ENCODE data around the gene PLBD1. TPM values are rescaled to one million over a fixed set of nuclear protein-coding genes. Genes with fewer than 3 reads are reported as not detected.

The PLBD1 gene, protein sequence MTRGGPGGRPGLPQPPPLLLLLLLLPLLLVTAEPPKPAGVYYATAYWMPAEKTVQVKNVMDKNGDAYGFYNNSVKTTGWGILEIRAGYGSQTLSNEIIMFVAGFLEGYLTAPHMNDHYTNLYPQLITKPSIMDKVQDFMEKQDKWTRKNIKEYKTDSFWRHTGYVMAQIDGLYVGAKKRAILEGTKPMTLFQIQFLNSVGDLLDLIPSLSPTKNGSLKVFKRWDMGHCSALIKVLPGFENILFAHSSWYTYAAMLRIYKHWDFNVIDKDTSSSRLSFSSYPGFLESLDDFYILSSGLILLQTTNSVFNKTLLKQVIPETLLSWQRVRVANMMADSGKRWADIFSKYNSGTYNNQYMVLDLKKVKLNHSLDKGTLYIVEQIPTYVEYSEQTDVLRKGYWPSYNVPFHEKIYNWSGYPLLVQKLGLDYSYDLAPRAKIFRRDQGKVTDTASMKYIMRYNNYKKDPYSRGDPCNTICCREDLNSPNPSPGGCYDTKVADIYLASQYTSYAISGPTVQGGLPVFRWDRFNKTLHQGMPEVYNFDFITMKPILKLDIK
- total RNA-seq = 9.0 and 12.0 TPM in 2 replicates

DNA sequence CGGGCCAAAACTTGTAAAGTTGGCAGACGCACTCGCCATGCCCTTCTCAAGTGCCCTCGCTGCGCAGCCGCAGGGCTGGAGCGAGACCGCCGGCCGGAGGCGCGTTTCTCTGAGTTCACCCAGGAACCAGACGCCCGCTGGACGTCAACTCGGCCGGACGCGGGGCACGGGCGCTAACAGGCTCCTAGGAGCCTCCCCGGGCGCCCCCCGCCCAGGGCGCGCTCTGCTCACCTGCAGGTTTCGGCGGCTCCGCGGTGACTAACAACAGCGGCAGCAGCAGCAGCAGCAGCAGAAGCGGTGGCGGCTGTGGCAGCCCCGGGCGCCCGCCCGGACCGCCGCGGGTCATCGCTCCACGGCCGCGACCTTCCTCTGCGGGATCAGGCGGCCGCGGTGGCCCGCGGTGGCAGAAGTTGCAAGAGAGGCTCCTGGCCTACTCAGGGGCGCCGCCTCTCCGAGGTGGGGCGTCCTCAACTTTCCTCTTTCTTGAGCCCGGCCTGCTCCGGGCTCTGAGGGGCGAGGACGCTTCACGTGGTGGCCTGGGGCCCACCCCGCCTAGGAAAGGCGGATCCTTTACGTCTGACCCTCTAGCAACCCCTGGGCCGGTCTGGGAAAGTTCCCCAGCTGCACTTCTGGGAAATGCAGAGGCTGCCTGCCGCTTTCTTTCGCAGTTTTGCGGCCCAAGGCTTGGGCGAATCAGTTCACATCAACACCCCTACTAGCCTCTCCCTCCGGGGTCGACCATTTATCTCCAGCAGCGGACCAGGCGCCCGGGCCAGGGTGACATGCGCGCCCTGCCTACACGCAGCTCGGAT is at the start of gene PLBD1:
PLBD1 (minus strand) TSS at position 533 of the 812 bp plus-strand sequence; CDS start at position 346, 187 bp downstream.
- peak; percentile 12 for DNase-seq (ENCODE audit: low read depth)

DNA sequence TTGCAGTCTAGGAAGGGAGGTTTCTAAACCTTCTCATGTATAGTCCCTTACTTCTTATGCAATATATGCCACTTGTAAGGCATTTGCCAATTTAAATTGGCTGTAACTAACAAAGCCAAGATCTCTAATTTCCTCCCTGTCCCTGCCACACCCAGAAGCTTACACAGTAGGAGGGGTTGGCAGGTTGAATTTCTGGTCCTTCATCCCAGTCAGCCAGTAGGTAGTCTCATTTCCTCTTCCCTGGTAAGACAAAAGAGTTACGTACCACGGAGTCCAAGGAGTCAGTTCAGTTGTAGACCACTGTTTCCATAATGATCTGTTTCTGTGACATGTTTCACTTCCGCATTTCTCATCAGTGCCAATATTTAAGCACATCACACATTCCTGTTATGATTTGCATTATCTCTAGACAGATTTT is 47.0 kb upstream of the PLBD1 start:
- DNase-seq (ENCODE audit: low read depth) = no peak

DNA sequence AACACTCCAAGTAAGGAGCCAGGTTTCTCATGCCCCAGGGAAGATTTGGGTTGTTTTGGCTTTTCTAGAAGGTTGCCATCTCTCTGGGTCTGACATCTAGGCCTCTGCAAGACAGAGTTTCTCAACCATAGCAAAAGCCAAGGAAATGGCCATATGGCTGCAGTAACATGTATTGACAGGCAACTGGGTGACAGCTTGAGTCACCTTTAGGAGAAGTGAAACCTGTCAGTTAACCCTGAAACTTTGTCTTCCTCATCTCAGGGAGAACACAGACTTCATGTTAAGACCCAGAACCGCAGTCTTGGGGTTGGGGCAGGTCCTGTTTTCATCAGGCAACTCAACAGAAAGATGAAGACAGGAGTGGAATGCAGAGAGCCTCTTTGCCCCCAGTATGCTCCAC is 46.0 kb upstream of the PLBD1 start:
- DNase-seq (ENCODE audit: low read depth) = no peak

DNA sequence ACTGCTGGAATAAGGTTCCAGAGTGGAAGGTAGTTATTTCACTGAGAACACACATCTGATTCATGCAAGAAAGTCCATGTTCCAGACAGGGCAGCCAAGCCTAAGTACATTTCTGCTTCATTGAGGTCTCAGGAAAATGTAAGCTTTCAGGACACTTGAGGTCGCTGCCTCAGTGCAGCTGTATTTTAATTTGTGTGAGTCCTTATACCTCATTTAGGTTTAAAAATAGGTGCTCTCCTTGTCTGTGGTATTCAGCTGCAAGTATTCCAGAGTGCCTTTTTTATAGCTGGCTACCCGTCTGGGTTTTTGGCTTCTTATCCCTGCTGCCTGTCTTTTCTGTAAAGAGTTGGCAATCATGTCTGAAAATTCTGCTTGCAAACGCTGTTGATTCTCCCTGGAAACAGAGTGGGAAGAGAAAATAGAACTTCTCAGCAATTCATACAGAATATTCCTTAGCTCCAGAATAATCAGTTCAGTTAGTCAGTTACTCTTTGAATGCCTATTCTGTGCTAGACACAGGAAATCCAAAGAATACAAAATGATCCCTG is 45.3 kb upstream of the PLBD1 start:
- no peak for DNase-seq (ENCODE audit: low read depth)

DNA sequence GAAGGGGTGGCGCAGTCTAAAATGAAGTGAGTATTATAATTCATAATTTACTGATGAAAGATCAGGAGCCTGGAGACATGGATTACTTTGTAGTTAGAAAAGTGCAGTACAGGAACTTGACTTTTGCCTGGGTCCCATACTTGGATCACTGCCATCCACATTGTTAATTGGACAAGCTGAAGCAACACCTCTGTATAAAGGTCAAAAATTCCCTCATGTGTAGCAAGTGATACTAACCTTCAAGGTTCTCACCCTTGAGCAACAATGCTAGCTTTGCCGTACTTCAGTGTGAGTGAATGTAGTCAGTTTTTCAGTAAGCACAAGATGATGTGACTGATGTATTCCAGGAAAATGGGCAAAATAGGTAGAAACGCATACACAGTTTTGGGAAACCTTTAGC is 44.6 kb upstream of the PLBD1 start:
- no peak for DNase-seq (ENCODE audit: low read depth)

DNA sequence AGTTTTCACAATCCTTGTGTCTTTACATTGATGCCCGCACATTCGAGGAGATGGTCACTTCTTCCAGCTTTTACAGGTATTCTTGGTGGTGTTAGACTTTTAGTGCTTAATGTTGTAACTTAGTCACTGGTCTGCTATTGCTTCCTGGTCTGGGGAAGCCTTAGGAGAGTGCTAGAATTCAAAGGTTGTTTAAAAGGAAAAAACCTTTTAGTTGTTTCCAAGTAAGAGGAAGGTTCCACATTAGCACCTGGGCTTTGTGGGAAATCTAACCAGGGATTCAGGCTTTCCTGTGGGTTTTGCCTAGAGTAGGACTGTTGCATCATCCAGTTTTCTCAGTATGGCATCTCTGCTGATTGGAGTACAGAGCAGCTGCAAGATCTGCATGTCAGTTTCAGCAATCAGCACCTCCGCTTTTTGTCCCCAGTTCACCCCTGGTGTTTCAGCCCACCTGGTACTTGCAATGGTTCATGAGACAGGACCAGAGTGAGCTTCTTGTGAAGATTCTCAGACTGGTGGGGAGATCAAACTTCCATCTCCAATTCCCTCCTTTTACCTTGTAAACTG is 44.0 kb upstream of the PLBD1 start:
- DNase-seq (ENCODE audit: low read depth) = no peak

DNA sequence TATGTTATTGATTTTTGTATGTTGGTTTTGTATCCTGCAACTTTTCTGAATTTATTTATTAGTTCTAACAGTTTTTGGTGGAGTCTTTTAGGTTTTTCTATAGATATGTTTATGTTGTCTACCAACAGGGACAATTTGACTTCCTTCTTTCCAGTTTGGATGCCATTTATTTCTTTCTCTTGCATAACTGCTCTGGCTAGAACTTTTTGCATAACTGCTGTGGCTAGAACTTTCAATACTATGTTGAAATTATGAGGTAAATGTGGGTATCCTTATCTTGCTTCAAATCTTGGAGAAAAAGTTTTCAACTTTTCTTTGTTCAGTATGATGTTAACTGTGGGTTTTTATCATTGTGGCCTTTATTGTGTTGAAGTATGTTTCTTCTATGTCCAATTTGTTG is 39.9 kb upstream of the PLBD1 start:
- no peak for DNase-seq (ENCODE audit: low read depth)

DNA sequence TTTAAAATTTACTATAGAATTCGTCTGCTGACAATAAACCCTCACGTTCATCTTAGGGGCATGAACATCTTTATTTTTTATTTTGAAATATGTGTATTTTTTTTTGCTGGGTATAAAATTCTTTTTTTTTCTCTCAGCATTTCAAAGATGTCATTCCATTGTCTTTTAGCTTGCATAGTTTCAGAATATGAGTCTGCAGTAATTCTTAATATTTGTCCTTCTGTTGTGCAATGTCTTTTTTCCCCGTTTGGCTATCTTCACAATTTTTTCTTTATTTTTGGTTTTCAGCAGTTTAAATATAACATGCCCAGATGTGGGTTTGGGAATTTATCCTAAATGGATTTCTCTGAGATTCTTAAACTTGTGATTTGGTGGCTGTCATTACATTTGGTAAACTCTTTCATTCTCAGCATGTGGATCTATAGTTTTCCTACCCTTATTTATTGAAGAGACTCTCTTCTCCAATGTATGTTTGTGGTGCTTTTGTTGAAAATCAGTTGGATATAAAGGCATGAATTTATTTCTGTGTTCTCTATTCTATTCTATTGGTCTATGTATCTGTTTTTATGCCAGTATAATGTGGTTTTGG is 37.8 kb upstream of the PLBD1 start:
- DNase-seq (ENCODE audit: low read depth) = no peak

DNA sequence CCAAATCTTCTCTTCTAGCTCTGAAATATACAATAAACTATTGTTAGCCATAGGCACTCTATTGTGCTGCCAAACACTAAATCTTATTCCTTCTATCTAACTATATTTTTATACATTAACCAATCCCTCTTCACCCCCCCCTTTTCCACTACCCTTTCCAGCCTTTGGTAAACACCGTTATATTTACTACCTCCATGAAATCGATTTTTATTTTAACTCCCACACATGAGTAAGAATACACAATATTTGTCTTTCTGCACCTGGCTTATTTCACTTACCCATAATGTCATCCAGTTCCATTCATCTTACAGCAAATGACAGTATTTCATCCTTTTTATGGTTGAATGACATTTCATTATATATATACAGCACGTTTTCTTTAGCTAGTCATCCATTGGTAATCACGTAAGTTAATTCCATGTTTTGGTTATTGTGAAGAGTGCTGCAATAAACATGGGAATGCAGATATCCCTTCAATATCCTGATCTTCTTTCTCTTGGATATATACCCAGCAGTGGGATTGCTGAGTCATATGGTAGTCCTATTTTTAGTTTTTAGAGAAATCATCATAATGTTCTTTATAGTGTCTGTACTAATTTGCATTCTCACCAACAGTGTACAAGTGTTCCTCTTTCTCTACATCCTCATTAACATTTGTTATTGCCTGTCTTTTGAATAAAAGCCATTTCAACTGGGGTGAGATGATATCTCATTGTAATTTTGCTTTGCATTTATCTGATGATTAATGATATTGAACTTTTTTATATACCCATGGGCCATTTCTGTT is 34.2 kb upstream of the PLBD1 start:
- no peak for DNase-seq (ENCODE audit: low read depth)

DNA sequence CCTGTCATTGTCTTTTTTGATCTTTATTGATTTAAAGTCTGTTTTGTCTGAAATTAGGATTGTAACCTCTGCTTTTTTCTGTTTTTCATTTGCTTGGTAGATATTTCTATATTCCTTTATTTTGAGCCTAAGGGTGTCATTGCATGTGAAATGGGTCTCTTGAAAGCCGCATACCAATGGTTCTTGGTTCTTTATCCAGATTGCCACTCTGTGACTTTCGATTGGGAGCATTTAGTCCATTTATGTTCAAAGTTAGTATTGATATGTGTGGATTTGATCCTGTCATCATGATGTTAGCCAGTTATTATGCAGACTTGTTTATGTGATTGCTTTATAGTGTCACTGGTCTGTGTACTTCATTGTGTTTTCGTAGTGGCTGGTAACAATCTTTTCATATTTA is 29.8 kb upstream of the PLBD1 start:
- no peak for DNase-seq (ENCODE audit: low read depth)

DNA sequence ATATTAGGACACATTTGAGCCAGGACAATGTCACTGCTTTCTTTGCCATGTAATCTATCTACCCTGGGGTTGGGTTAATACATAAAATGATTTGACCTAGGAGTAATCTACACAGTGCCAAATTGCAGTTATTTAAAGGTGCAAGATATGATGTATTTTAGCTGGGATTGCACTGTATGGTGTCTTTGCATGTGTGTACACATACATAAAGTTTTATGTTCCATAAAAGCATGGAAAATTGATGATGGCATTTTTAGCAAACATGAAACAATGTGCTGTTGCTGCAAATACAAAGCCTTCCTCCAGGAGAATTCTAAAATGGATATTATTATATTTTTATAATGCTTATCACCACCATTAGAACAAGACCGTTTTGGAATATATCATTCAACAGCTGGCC is 24.0 kb upstream of the PLBD1 start:
- no peak for DNase-seq (ENCODE audit: low read depth)

DNA sequence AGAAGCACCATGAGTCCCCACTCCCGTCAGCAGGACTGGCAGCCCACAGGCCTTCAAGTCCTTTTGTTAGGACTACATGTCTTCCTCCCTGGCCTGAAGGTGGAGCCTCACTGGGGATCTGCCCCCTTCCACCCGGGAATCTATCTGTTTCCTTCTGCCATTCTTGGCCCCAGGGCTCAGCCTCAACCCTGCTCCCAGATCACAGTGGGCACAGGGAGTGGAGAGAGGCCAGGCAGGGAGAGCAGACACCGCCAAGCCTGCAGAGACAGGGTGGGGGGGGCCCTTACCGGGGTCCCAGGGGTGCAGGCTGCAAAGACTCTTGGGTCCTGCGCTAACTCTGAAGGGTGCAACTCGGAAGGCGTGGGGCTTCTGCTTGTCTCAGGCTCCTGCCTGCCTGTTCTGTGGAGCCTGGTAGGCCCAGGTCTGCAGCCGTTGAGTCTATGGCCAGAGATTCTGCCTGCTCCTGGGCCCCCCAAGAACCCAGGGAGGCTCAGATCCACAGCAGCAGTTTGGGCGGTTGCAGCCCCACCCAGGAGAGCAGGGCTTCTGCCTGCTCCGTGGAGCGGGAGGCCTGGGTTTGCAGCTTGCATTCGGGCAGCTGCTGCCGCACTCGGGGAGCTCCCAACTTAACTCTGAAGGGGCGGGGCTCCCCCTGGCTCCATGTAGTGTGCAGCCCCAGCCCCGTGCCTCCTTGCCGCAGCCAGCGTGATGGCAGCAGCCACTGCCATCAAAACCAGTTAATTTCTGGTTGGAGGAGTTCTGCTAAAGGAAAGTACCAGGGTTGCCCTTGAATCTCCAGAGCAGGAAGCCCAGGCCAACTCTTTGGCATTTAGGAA is 21.7 kb upstream of the PLBD1 start:
- DNase-seq (ENCODE audit: low read depth) = no peak

DNA sequence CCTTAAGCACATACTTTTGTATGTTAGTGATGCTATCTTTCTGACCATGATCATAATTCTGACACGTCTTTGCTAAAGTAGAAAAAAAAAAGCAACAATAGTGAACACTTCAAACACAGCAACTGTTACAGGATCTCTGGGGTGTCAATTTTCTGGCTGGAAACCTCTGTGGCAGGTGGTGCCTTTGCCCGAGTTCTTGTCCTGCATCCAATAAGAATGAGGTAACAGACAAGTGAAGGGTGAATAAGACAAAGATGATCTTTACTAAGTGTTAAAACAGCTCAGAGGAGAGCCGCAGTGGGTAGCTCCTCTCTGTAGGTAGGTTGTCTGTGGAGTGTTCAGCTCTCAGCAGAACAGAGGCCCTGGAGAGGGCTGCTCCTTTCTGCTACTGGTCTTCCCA is 20.9 kb upstream of the PLBD1 start:
- no peak for DNase-seq (ENCODE audit: low read depth)

DNA sequence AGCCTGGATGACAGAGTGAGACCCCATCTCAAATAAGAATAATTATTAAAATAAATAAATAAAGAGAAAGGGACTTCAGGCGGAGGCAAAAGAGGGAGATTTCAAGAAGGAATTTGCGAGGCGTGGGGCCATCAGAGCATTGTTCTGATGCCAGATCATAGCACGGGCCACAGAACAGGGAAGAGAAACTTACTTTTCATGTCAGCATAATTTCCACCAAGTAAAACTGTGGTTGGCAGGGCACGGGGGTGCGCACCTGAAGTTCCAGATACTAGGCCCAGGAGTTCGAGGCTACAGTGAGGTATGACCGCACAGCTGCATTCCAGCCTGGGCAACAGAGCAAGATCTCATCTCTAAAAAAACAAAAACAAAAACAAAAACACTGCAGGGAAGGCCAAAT is 11.0 kb upstream of the PLBD1 start:
- DNase-seq (ENCODE audit: low read depth) = no peak

DNA sequence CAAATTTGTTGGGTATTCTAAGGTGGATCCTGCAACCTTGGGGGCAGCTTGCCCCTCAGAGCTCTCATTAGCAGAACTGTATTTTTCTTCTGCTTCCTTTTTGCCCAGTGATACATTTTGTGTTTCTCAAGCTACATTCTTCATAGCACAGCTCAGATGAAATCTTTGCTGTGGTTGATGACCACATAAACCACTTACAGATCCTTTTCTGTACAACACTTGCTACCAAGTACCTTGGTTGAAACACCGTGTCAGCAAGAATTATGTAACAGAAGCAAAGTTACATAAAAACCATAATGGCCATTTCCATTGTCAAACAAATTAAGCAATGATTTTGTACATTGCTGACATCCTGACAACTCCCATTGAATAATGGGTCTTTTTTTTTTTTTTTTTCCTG is 9.7 kb upstream of the PLBD1 start:
- DNase-seq (ENCODE audit: low read depth) = peak; percentile 80

DNA sequence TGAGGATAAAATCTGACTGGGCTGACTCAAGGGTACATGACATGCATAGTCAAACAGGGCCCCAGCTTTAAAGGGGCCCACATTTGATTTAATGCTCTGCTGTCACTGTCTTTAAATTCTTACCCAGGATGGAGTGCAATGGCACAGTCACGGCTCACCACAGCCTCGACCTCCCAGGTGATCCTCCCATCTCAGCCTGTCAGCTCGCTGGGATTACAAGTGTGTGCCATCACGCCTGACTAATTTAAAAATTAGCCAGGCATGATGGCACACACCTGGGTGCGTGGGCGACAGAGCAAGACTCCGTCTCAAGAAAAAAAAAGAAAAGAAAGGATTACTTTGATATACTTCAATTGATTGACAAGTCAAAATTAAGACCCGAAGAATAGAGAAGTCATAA is 9.2 kb upstream of the PLBD1 start:
- no peak for DNase-seq (ENCODE audit: low read depth)

DNA sequence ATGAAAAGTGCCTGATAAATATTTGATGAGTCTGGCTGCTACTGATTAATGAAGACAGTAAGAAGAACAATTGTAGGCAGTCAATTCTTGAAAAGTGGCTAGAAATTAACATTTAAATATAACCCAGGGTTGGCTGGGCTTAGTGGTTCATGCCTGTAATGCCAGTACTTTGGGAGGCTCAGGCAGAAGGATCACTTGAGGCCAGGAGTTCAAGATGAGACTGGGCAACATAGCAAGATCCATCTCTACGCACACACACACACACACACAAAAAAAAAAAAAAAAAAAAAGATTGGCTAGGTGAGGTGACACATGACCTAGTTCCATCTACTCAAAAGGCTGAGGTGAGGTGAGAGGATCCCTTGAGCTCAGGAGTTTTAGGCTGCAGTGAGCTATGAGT is 7.9 kb upstream of the PLBD1 start:
- DNase-seq (ENCODE audit: low read depth) = no peak

DNA sequence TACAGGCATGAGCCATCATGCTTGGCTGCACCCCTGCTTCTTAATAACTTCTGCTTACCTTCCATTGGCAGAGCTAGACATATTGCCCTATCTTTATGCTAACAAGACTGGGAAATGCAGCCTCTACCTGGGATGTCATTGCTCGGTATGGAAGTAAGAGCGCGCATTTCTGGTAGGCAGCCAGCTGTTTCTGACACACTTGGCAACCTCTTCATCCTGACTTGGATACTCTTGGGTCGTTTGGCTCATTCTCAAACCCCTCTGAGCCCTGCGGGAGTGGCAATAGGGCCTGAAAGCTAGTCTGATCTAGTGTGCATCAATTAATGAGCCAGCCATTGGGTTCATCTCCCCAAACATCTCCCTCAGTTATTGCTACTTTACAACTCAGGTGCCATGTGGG is 5.4 kb upstream of the PLBD1 start:
- DNase-seq (ENCODE audit: low read depth) = no peak

DNA sequence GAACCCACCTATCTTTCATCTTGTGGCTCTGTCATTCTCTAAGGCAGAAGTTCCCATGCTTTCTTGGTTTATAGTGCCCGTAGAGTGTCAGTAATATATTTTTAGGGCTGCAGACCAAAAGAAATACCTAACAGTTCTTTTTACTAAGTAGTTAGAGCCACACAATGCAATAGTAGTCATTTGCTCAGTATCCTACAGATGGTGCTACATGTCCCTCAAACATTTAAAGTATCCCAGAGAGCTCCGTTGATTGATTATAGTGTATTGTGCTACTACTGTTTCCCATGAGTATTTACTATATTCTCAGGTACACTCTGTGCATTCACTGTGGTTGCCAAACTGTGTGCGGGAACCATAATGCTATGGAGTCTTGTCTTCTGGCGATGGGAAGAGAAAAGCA is 4.7 kb upstream of the PLBD1 start:
- peak; percentile 5 for DNase-seq (ENCODE audit: low read depth)

DNA sequence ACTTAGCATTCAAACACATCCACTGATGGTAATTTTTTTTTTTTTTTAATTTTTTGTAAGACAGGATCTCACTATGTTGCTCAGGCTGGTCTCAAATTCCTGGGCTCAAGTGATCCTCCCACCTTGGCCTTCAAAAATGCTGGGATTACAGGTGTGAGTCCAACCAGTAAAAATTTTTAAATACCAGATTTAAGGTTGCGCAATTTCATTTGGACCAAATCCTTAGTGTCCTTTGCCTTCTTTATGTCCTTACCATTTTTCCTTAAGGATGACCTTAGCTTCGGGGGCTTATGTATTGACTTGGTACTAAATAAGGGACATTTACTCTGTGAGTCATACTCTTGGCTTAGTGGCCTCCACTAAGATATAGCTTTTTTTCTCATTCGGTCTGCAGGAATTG is 4.1 kb upstream of the PLBD1 start:
- no peak for DNase-seq (ENCODE audit: low read depth)
